ENCODE data around the gene SURF1.

- TF ChIP-seq CTCF (IDR thresholded peaks at IDR 0.05; ENCODE audit: low read depth, low read length) = no peak
- TF ChIP-seq EZH2phosphoT487 (IDR thresholded peaks at IDR 0.05; ENCODE audit: low read depth) = no peak
Measured at GRCh38 chr9:133304158-133304470, 52.2 kb downstream of the SURF1 start.

Data from OCI-LY3 (cell line).